WTC11 (cell line): ENCODE measurements around the gene ZNF879.

Source experiments
- ATF1 ChIP-seq: sonication (generic); formaldehyde crosslinking; IDR thresholded peaks from 2 replicates; pipeline ENCODE4 v1.8.1; 2023; ENCODE audit warnings: mild to moderate bottlenecking, moderate library complexity, missing genetic modification reagents
- ATF3 ChIP-seq: sonication (generic); formaldehyde crosslinking; conservative IDR thresholded peaks from 2 replicates; pipeline ENCODE4 v1.8.1; 2022; ENCODE audit warnings: mild to moderate bottlenecking, missing genetic modification reagents
- ATF6 ChIP-seq: sonication (generic); formaldehyde crosslinking; IDR thresholded peaks from 2 replicates; pipeline ENCODE4 v1.8.1; 2023; ENCODE audit warnings: mild to moderate bottlenecking, missing genetic modification reagents
- CTCF ChIP-seq: fragments of 200-600 bp; IDR thresholded peaks from 2 replicates; pipeline ENCODE4 v1.8.0; 2022; ENCODE audit warnings: antibody characterized with exemption
- ETV6 ChIP-seq: sonication (generic); formaldehyde crosslinking; IDR thresholded peaks from 2 replicates; pipeline ENCODE4 v1.8.1; 2022; ENCODE audit warnings: mild to moderate bottlenecking, missing genetic modification reagents
- FOXJ3 ChIP-seq: sonication (generic); formaldehyde crosslinking; IDR thresholded peaks from 2 replicates; pipeline ENCODE4 v1.9.0; 2021; ENCODE audit warnings: missing genetic modification reagents, mild to moderate bottlenecking, borderline replicate concordance
- NR1H2 ChIP-seq: sonication (generic); formaldehyde crosslinking; IDR thresholded peaks from 2 replicates; pipeline ENCODE4 v1.9.0; 2021; ENCODE audit warnings: mild to moderate bottlenecking, moderate library complexity, missing genetic modification reagents
- USF2 ChIP-seq: sonication (generic); formaldehyde crosslinking; IDR thresholded peaks from 2 replicates; pipeline ENCODE4 v1.8.1; 2023; ENCODE audit warnings: mild to moderate bottlenecking, missing genetic modification reagents, moderate library complexity

GRCh38 chr5:179055841-179056240, 32.2 kb downstream of the ZNF879 start:
- TF ChIP-seq USF2 (CRISPR knock-in tag) (no peak), ATF6 (CRISPR knock-in tag) (no peak), ATF3 (no peak), NR1H2 (CRISPR knock-in tag) (no peak), CTCF (no peak), ETV6 (CRISPR knock-in tag) (no peak), ATF1 (no peak), FOXJ3 (CRISPR knock-in tag) (no peak)
